IPS DF 4.7 (cell line): Measurements from ENCODE around the gene KASH5.
"Not testable (repeated sequence)": the region's sequence is repeated elsewhere in the genome, so short reads cannot be mapped to it uniquely, and the experiment has no call there.

ENCODE experiments used
- DNase-seq: peaks from one replicate; pipeline ENCODE4 v3.0.0-alpha.2; 2013; ENCODE audit warnings: low spot score; ENCODE audit errors: extremely low read depth

KASH5 gene

GRCh38 chr19:49455773-49456172 is 67.7 kb downstream of the KASH5 start:
- no peak for DNase-seq

- DNase-seq = no peak
Measured at GRCh38 chr19:49456326-49456725, 68.3 kb downstream of the KASH5 start.

GRCh38 chr19:49458567-49458903 is 70.5 kb downstream of the KASH5 start:
- no peak for DNase-seq

- no peak for DNase-seq
Measured at GRCh38 chr19:49459388-49459787, 71.3 kb downstream of the KASH5 start.

GRCh38 chr19:49461130-49461529 is 73.1 kb downstream of the KASH5 start:
- not testable (repeated sequence) for DNase-seq

- DNase-seq = no peak
Measured at GRCh38 chr19:49461656-49462055, 73.6 kb downstream of the KASH5 start.

- DNase-seq = no peak
Measured at GRCh38 chr19:49462492-49462891, 74.4 kb downstream of the KASH5 start.

GRCh38 chr19:49463960-49464740 is 76.1 kb downstream of the KASH5 start:
- no peak for DNase-seq

- DNase-seq = no peak
Measured at GRCh38 chr19:49465371-49465770, 77.3 kb downstream of the KASH5 start.
